Stimulated activated CD8-positive, alpha-beta memory T cell treated with anti-CD3 and anti-CD28 coated beads, Interleukin-2, amount 100 ng/mL, for 48 hours (primary cell): ENCODE measurements around the gene RPS28.
"Not testable (repeated sequence)": the region's sequence is repeated elsewhere in the genome, so short reads cannot be mapped to it uniquely, and the experiment has no call there.

ENCODE experiments used
- DNase-seq, 2 donors: peaks; one replicate each; pipeline ENCODE4 v3.0.0-alpha.2; 2020; ENCODE audit warnings: low read depth in 2 of 2

RPS28 gene

DNA sequence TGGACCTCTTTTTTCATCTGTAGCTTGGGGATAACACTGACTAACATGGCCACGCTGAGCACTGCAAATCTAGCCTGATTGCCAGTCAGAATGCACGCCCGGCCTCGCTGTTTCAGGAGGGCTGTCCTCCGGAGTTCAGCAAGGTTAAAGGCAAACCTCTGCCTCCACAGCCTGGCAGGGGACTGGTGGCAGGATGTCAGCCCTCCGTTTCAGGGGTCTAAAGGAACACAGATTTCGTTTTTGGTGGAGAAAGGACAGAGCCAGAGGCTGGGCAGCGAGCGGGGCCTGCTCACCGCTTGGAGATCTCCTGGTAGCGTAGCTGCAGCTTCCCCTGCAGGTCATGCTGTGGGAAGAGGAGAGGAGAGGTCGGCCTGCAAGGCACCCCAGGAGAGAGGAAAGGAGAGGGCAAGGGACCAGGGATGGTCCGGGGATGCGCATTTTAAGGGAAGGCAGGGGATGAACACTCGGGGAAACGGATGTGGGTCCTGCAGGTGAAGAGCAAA lies 681 bp upstream of the RPS28 start:
- no peak for DNase-seq

GRCh38 chr19:8321986-8322637 lies 816 bp downstream of the RPS28 start:
- DNase-seq = no peak

- no peak for DNase-seq
Measured at GRCh38 chr19:8322638-8322997, 1.3 kb downstream of the RPS28 start.

GRCh38 chr19:8323781-8324185 lies 2.5 kb downstream of the RPS28 start:
- no peak for DNase-seq

DNA sequence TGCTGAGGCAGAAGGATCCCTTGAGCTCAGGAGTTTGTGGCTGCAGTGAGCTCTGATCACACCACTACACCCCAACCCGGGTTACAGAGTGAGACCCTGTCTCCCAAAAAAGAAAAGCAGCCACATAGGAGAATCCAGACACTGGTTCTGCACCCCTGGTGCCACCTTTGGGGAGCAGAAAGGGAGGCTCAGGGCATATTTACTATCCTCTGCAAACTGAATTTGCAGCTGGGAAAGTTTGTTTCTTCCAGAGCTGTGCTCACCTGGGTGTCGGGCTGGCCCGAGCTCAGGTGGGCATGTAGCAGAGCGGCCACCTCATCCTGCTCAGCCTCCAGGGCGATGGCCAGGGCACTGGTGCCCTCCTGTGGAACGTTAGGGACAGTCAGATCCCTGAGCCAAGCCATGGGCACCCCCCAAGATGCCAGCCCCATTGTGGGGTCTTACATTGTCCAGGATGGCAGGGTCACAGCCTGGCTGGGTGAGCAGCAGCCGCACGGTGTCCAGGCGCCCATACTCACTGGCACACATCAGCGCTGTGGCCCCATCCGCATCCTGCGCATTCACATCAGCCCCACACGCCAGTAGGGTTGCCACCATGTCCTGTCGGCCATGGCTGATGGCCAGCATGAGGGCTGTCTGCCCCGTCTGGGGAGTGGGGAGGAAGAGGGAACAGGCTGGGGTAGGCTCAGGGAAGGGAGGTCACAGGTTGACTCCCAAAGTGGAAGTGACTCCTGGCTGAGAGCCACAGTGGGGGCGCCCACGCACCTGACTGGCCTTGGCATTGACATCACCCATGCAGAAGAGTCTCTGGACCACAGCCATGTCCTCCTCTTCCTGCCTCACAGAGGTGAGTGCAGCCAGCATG lies 3.1 kb downstream of the RPS28 start:
- DNase-seq = no peak

- DNase-seq = no peak
Measured at GRCh38 chr19:8325454-8325853, 4.2 kb downstream of the RPS28 start.

DNA sequence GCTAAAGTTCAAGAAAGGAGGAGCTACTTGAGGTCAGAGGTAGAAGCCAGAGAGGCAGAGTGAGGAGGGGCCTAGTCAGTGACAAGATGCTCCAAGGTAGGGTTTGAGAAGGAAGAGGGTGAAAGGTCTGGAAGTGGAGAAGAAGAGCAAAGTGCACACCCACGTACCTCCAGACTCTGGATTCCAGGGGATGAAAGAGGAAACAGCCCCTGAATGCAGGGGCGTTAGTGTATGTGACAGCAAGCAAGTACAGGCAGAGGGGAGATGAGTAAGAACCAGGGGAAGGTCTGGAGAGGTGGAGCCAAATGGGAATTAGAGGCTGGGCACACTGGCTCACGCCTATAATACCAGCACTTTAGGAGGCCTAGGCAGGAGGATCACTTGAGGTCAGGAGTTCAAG lies 8.7 kb downstream of the RPS28 start:
- no peak for DNase-seq

- no peak for DNase-seq
Measured at GRCh38 chr19:8331263-8331845, 10.1 kb downstream of the RPS28 start.

DNA sequence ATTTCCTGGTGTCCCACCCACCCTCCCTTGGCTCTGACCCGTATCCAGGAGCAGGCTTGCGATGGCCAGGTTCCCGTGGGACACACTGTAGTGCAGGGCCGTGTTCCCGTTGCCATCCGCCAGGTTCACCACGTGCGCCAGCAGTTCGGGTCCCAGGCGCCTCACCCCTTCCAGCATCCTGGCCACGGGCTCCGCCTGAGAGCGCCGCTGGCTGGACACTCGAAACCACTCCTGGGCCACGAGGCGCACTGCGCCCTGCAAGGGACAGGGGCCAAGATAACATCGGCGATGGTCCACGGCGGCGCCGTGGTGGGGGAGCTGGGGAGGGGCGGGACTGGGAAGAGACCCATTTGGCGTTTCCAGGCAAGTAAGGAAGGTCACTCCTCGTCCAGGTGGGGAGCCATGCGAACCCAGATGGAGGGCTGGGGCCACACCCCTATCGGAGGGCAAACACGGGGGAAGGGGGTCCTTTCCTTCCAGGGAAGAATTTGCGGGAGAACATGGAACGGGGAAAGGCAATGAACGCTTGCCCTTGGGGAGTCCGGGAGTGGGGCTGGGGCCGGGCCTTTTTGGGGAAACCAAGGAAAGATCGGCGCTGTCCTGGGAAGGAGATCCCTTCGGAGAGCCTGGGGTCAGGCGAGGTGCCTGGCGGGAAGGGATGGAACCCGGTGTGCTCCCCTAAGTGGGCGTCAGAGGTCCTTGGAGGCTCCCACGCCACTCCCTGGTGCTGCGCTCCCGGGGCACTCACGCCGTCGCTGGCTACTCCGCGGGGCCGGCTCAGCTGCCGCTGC lies 11.9 kb downstream of the RPS28 start:
- no peak for DNase-seq

- DNase-seq = no peak
Measured at GRCh38 chr19:8333767-8334457, 12.6 kb downstream of the RPS28 start.

DNA sequence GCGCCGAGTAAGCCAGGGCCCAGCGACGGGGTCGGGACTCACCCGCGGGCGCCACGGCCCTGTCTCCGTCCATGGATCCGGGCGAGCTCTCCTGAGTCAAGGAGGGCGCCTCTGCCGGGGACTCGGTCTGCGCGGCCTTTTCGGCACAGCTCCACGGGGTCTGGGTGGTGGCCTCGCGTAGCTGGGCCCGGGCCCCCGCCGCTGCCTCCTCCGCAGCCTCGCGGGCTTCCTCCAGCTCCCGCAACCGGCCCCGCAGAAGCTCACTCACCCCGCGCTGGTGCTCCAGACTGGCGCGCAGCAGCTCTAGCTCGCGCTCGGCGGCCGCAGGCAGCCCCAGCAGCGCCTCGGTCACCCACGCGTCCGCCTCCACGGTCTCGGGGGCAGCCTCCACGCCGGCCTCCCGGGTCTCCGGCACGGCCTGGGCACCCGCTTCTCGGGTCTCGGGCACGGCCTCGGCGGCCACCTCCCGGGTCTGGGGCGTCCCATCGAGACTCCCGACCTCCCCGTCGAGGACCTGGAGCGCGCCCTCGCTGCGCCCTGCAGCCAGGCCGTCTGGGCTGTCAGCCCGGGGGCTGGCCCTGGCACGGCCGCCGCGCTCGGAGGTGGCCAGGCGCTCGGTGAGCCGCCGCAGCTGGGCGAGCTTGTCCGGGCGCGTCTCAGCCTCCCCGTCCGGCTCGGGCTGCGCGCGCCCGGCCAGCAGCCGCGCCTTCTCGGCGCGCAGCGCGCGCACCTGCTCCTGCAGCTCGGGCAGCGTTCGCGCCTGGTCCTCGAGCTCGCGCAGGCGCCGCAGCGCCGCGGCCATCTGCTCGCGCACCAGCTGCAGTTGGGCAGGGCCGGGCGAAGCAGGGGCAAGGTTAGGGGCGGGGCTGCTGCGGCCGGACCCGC lies 13.4 kb downstream of the RPS28 start:
- no peak for DNase-seq

GRCh38 chr19:8335343-8336071 lies 14.2 kb downstream of the RPS28 start:
- no peak for DNase-seq

GRCh38 chr19:8336072-8336569 lies 14.8 kb downstream of the RPS28 start:
- DNase-seq = no peak

DNA sequence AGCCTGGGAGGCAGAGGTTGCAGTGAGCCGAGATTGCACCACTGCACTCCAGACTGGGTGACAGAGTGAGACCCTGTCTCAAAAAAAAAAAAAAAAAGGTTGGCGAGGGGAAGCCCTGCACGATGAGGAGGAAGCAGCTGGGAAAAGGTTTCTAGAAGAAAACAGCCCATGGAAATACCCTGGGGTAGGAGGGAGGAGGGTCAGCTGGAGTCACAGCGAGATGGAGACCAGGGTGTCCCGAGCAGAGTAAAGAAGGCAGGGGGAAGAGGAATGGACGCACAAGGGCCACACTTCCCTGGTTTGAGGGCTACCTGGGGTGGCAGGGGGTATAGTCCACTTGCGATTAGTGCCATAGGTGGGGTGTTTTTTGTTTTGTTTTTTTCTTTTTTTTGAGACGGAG lies 15.4 kb downstream of the RPS28 start:
- DNase-seq = no peak

DNA sequence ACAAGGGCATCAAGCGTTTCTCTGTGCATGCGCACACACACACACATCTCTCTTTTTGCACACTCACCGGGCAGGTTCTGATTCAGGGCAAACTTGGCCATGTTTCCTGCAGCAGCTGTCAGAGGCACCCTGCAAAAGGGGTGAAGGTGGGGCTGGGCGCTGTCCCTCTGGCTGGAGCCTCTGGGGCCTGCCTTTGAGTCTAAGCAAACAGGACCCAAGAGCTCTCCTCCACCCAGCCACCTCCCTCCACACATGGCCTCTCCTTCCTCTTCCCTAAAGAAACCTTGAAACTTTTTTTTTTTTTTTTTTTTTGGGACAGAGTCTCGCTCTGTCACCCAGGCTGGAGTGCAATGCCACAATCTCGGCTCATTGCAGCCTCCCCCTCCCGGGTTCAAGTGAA lies 16.4 kb downstream of the RPS28 start:
- DNase-seq = no peak

DNA sequence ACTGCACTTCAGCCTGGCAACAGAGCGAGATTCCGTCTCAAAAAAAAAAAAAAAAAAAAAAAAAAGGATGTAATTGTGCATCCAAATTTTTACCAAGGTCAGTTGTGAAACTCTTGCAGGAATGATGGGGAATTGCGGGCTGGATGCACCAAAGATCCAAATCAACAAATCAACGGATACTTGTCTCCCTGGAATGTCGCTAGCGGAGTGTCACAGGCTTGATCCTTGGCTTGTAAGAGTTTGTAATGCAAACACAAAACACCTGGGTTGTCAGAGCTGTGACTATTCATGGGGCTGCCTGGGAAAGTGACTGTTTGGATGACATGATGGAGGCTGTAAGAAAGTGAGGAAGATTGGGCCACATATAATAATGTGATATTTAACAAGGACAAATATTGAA lies 17.5 kb downstream of the RPS28 start:
- no peak for DNase-seq

GRCh38 chr19:8340341-8341096 lies 19.2 kb downstream of the RPS28 start:
- DNase-seq = no peak

DNA sequence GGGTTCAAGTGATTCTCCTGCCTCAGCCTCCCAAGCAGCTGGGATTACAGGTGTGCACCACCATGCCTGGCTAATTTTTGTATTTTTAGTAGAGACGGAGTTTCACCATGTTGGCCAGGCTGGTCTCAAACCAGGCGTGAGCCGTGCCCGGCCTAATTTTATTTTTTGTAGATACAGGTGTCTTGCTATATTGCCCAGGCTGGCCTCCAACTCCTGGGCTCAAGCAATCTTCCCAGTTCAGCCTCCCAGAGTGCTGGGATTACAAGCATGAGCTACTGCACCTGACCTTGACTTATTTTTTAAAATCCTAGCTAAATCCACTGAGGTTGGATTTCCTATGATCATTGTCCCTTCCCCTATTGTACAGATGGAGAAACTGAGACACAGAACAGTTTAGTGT lies 20.2 kb downstream of the RPS28 start:
- not testable (repeated sequence) for DNase-seq

GRCh38 chr19:8342316-8342683 lies 21.0 kb downstream of the RPS28 start:
- no peak for DNase-seq
